ENCODE results near the gene FAM229B. TPM values are rescaled to one million over a fixed set of nuclear protein-coding genes. Genes with fewer than 3 reads are reported as not detected.
"Not testable (repeated sequence)": the region's sequence is repeated elsewhere in the genome, so short reads cannot be mapped to it uniquely, and the experiment has no call there.

The FAM229B gene
- polyA plus RNA-seq, 1 donor = 15.2 TPM

GRCh38 chr6:112061605-112062004, 25.8 kb upstream of the FAM229B start:
- no peak for DNase-seq
- Histone ChIP-seq H3K4me1 (ENCODE audit: control insufficient read depth, insufficient read depth, low read length) (no peaks in the 10 kb centered on the region), H3K27ac (ENCODE audit: low read length) (no peak overlapping the region), H3K27me3 (ENCODE audit: control insufficient read depth, insufficient read depth, low read length) (no peaks in the 10 kb centered on the region), H3K9me3 (ENCODE audit: control insufficient read depth, low read depth, low read length) (no peaks in the 10 kb centered on the region), H3K4me3 (ENCODE audit: low read length) (no peak overlapping the region), H3K36me3 (ENCODE audit: control insufficient read depth, insufficient read depth, low read length) (no peaks in the 10 kb centered on the region)
- WGBS (ENCODE audit: insufficient coverage, low lambda C conversion rate) = 90% methylated on average over 2 of the region's 4 CpGs

GRCh38 chr6:112062966-112063365, 24.4 kb upstream of the FAM229B start:
- Histone ChIP-seq H3K4me1 (ENCODE audit: control insufficient read depth, insufficient read depth, low read length) (no peaks in the 10 kb centered on the region), H3K36me3 (ENCODE audit: control insufficient read depth, insufficient read depth, low read length) (no peaks in the 10 kb centered on the region), H3K27me3 (ENCODE audit: control insufficient read depth, insufficient read depth, low read length) (no peaks in the 10 kb centered on the region), H3K27ac (ENCODE audit: low read length) (no peak overlapping the region), H3K4me3 (ENCODE audit: low read length) (no peak overlapping the region), H3K9me3 (ENCODE audit: control insufficient read depth, low read depth, low read length) (no peaks in the 10 kb centered on the region)
- no CpG with 5 or more reads among the region's 3 CpGs for WGBS (ENCODE audit: insufficient coverage, low lambda C conversion rate)
- no peak for DNase-seq

- WGBS (ENCODE audit: insufficient coverage, low lambda C conversion rate) = no CpG with 5 or more reads among the region's 6 CpGs
- Histone ChIP-seq H3K27ac (ENCODE audit: low read length) (no peak overlapping the region), H3K4me3 (ENCODE audit: low read length) (no peak overlapping the region), H3K36me3 (ENCODE audit: control insufficient read depth, insufficient read depth, low read length) (peaks cover 4% of the 10 kb centered on the region), H3K4me1 (ENCODE audit: control insufficient read depth, insufficient read depth, low read length) (no peaks in the 10 kb centered on the region), H3K9me3 (ENCODE audit: control insufficient read depth, low read depth, low read length) (no peaks in the 10 kb centered on the region), H3K27me3 (ENCODE audit: control insufficient read depth, insufficient read depth, low read length) (no peaks in the 10 kb centered on the region)
- DNase-seq = no peak
These were observed 21.9 kb upstream of the FAM229B start for GRCh38 chr6:112065426-112065986.

GRCh38 chr6:112066606-112067005, 20.8 kb upstream of the FAM229B start:
- no peak for DNase-seq
- H3K27ac ChIP-seq (ENCODE audit: low read length) = no peak overlapping the region
- WGBS (ENCODE audit: insufficient coverage, low lambda C conversion rate) = 82% methylated on average over 2 of the region's 3 CpGs
- no peak overlapping the region for H3K4me3 ChIP-seq (ENCODE audit: low read length)
- H3K9me3 ChIP-seq (ENCODE audit: control insufficient read depth, low read depth, low read length) = no peaks in the 10 kb centered on the region
- peaks cover 6% of the 10 kb centered on the region for H3K36me3 ChIP-seq (ENCODE audit: control insufficient read depth, insufficient read depth, low read length)
- H3K4me1 ChIP-seq (ENCODE audit: control insufficient read depth, insufficient read depth, low read length) = no peaks in the 10 kb centered on the region
- no peaks in the 10 kb centered on the region for H3K27me3 ChIP-seq (ENCODE audit: control insufficient read depth, insufficient read depth, low read length)

GRCh38 chr6:112081569-112081968, 5.8 kb upstream of the FAM229B start:
- Histone ChIP-seq H3K4me3 (ENCODE audit: low read length) (no peak overlapping the region), H3K27me3 (ENCODE audit: control insufficient read depth, insufficient read depth, low read length) (no peaks in the 10 kb centered on the region), H3K4me1 (ENCODE audit: control insufficient read depth, insufficient read depth, low read length) (no peaks in the 10 kb centered on the region), H3K9me3 (ENCODE audit: control insufficient read depth, low read depth, low read length) (no peaks in the 10 kb centered on the region), H3K27ac (ENCODE audit: low read length) (no peak overlapping the region), H3K36me3 (ENCODE audit: control insufficient read depth, insufficient read depth, low read length) (peaks cover 28% of the 10 kb centered on the region)
- WGBS (ENCODE audit: insufficient coverage, low lambda C conversion rate) = 100% methylated on average over 3 of the region's 4 CpGs
- no peak for DNase-seq

DNA sequence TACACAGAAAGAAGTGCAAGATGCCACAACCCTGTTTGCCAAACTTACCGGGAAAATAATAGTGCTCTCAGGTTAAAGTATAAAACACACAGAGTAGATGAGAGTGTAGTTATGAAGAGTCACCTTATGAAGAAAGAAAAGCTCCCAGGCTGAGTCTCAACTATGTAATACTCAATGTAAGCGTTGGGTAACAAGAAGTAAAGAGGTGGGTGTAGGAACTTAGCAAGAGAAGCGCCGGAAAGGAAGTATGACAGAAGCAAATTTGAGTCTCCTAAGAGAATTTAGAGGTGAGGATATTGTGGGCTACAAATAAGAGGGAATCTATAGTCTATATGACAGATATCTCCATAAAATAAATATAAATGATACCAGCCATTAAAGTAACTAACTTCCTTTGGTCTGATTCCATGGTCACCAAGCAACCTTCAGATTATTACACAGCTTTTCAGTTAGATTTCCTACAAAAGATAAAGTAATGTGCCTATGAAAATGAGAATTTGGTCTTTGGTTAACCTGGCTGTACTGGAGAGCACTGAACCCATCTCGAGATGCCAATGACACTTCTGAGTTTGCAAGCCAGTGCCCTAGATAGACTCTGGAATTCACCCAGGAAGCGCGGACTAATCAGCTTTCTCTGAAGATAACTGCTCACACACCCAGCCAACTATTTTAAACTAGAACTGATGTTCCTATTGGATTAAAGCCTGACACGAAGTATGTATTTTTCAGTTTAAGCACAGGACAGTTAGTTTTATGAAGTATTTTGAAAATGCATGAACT, 1.9 kb upstream of the FAM229B start:
- 100% methylated on average over 3 of the region's 8 CpGs for WGBS (ENCODE audit: insufficient coverage, low lambda C conversion rate)
- DNase-seq = no peak

GRCh38 chr6:112086744-112087135, 651 bp upstream of the FAM229B start:
- peaks cover 2% of the 10 kb centered on the region for H3K27me3 ChIP-seq (ENCODE audit: control insufficient read depth, insufficient read depth, low read length)
- DNase-seq = no peak
- WGBS (ENCODE audit: insufficient coverage, low lambda C conversion rate) = 0% methylated on average over 1 of the region's 8 CpGs

More for the DNA sequence above, 1.9 kb upstream of the FAM229B start:
- H3K4me1 ChIP-seq (ENCODE audit: control insufficient read depth, insufficient read depth, low read length) = no peaks in the 10 kb centered on the region
- peaks cover 2% of the 10 kb centered on the region for H3K27me3 ChIP-seq (ENCODE audit: control insufficient read depth, insufficient read depth, low read length)
- H3K9me3 ChIP-seq (ENCODE audit: control insufficient read depth, low read depth, low read length) = no peaks in the 10 kb centered on the region
- H3K36me3 ChIP-seq (ENCODE audit: control insufficient read depth, insufficient read depth, low read length) = peaks cover 18% of the 10 kb centered on the region
- no peak overlapping the region for H3K4me3 ChIP-seq (ENCODE audit: low read length)
- H3K27ac ChIP-seq (ENCODE audit: low read length) = no peak overlapping the region

GRCh38 chr6:112087916-112088315, 525 bp downstream of the FAM229B start:
- peaks cover 2% of the 10 kb centered on the region for H3K27me3 ChIP-seq (ENCODE audit: control insufficient read depth, insufficient read depth, low read length)
- 30% methylated on average over 2 of the region's 7 CpGs for WGBS (ENCODE audit: insufficient coverage, low lambda C conversion rate)
- H3K9me3 ChIP-seq (ENCODE audit: control insufficient read depth, low read depth, low read length) = no peaks in the 10 kb centered on the region
- H3K27ac ChIP-seq (ENCODE audit: low read length) = peak overlapping the region; percentile 78
- no peaks in the 10 kb centered on the region for H3K4me1 ChIP-seq (ENCODE audit: control insufficient read depth, insufficient read depth, low read length)
- peak overlapping the region; percentile 78 for H3K4me3 ChIP-seq (ENCODE audit: low read length)
- DNase-seq = no peak
- H3K36me3 ChIP-seq (ENCODE audit: control insufficient read depth, insufficient read depth, low read length) = peaks cover 10% of the 10 kb centered on the region

More at GRCh38 chr6:112086744-112087135, 651 bp upstream of the FAM229B start:
- peaks cover 11% of the 10 kb centered on the region for H3K36me3 ChIP-seq (ENCODE audit: control insufficient read depth, insufficient read depth, low read length)
- peak overlapping the region; percentile 78 for H3K4me3 ChIP-seq (ENCODE audit: low read length)
- H3K27ac ChIP-seq (ENCODE audit: low read length) = peak overlapping the region; percentile 78
- no peaks in the 10 kb centered on the region for H3K9me3 ChIP-seq (ENCODE audit: control insufficient read depth, low read depth, low read length)
- no peaks in the 10 kb centered on the region for H3K4me1 ChIP-seq (ENCODE audit: control insufficient read depth, insufficient read depth, low read length)

DNA sequence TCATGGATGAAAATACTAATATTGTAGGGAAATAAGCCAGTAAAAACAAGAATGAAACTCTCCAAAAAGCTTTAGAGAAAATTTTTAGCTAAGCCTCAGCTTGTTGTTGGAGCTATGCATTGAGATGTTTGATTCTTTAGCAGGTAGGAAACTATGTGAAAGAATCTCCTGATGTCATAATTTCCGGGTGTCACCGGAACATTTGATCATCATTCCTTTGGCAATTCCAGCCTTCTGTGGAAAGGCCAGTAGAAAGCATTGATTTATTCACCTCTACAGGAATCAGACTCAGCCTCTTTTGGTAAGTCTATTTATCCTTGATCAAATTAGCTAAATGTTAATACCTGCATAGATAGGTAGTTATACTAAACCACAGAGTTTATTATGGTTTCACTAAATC, 9.5 kb downstream of the FAM229B start:
- no peaks in the 10 kb centered on the region for H3K27me3 ChIP-seq (ENCODE audit: control insufficient read depth, insufficient read depth, low read length)
- no peak overlapping the region for H3K4me3 ChIP-seq (ENCODE audit: low read length)
- no peak overlapping the region for H3K27ac ChIP-seq (ENCODE audit: low read length)
- DNase-seq = no peak
- no peaks in the 10 kb centered on the region for H3K4me1 ChIP-seq (ENCODE audit: control insufficient read depth, insufficient read depth, low read length)
- 100% methylated on average over 2 of the region's 2 CpGs for WGBS (ENCODE audit: insufficient coverage, low lambda C conversion rate)
- H3K9me3 ChIP-seq (ENCODE audit: control insufficient read depth, low read depth, low read length) = no peaks in the 10 kb centered on the region
- no peaks in the 10 kb centered on the region for H3K36me3 ChIP-seq (ENCODE audit: control insufficient read depth, insufficient read depth, low read length)

GRCh38 chr6:112100561-112100960, 13.2 kb downstream of the FAM229B start:
- H3K27me3 ChIP-seq (ENCODE audit: control insufficient read depth, insufficient read depth, low read length) = no peaks in the 10 kb centered on the region
- no peak for DNase-seq
- no peak overlapping the region for H3K4me3 ChIP-seq (ENCODE audit: low read length)
- no peaks in the 10 kb centered on the region for H3K36me3 ChIP-seq (ENCODE audit: control insufficient read depth, insufficient read depth, low read length)
- 100% methylated on average over 1 of the region's 4 CpGs for WGBS (ENCODE audit: insufficient coverage, low lambda C conversion rate)
- no peaks in the 10 kb centered on the region for H3K4me1 ChIP-seq (ENCODE audit: control insufficient read depth, insufficient read depth, low read length)
- no peaks in the 10 kb centered on the region for H3K9me3 ChIP-seq (ENCODE audit: control insufficient read depth, low read depth, low read length)
- H3K27ac ChIP-seq (ENCODE audit: low read length) = no peak overlapping the region

GRCh38 chr6:112106026-112106425, 18.6 kb downstream of the FAM229B start:
- H3K27me3 ChIP-seq (ENCODE audit: control insufficient read depth, insufficient read depth, low read length); H3K4me1 ChIP-seq (ENCODE audit: control insufficient read depth, insufficient read depth, low read length); DNase-seq; H3K27ac ChIP-seq (ENCODE audit: low read length); H3K4me3 ChIP-seq (ENCODE audit: low read length); H3K9me3 ChIP-seq (ENCODE audit: control insufficient read depth, low read depth, low read length): not testable (repeated sequence)
- H3K36me3 ChIP-seq (ENCODE audit: control insufficient read depth, insufficient read depth, low read length) = peaks cover 11% of the 10 kb centered on the region
- no CpG with 5 or more reads among the region's 2 CpGs for WGBS (ENCODE audit: insufficient coverage, low lambda C conversion rate)

All from large intestine (tissue), 3 donors.